ENCODE measurements around the gene ETNK2. TPM values are rescaled to one million over a fixed set of nuclear protein-coding genes. Genes with fewer than 3 reads are reported as not detected.

ETNK2 gene
- total and polyA plus RNA-seq, 2 of the 13 experiments (the other 11 are each of a cell fraction or from before 2014, with no cell fraction given): 15.5 to 42.8 TPM

DNA sequence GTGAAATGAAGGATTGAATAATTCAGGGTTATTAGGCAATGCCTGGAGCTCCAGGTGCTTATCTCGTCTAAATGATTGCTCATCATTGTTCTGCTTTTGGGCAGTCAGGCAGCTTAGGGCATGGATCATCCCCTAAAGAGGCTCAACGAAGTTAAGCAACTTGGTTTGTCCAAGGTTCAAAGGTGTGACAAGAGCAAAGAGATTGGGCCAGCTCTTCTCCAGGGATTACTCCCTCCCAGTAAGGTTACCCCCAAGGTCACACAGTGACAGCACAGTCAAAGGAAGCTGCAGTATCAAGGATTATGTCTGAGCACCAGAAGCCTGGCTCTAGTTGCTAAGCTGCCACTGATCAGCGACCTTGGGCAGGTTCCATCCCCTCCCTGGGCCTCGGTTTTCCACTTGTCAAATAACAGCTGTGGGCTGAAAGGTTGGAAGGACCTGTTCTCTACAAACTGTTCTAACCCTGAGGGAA is 6.8 kb downstream of the ETNK2 start (continued):
- TF ChIP-seq ZNF496 (CRISPR knock-in tag; IDR thresholded peaks at IDR 0.05; ENCODE audit: insufficient replicate concordance) (no peak), HHEX (CRISPR knock-in tag; IDR thresholded peaks at IDR 0.05) (no peak), HNRNPH1 (optimal IDR thresholded peaks at IDR 0.05; ENCODE audit: low read depth, low read length) (no peak), AHR (CRISPR knock-in tag; IDR thresholded peaks at IDR 0.05) (no peak; the same call in 1 of the 2 replicates), MYNN (CRISPR knock-in tag; IDR thresholded peaks at IDR 0.05; ENCODE audit: low read depth) (no peak), ZFAT (CRISPR knock-in tag; conservative IDR thresholded peaks at IDR 0.05) (no peak), SALL1 (CRISPR knock-in tag; IDR thresholded peaks at IDR 0.05) (peak; percentile 88), ZBTB38 (CRISPR knock-in tag; IDR thresholded peaks at IDR 0.05) (no peak), ZNF451 (CRISPR knock-in tag; IDR thresholded peaks at IDR 0.05) (no peak), HOXD1 (CRISPR knock-in tag; IDR thresholded peaks at IDR 0.05) (no peak), FOXA1 (IDR thresholded peaks at IDR 0.05) (no peak), FOXA1 (CRISPR knock-in tag; IDR thresholded peaks at IDR 0.05) (peak; percentile 36), ZNF567 (CRISPR knock-in tag; IDR thresholded peaks at IDR 0.05; ENCODE audit: borderline replicate concordance) (no peak), CHD2 (IDR thresholded peaks at IDR 0.05; ENCODE audit: low read depth, low read length) (no peak), MXD3 (CRISPR knock-in tag; IDR thresholded peaks at IDR 0.05) (no peak), ZNF652 (CRISPR knock-in tag; IDR thresholded peaks at IDR 0.05; ENCODE audit: borderline replicate concordance, low read depth) (no peak)
- TF ChIP-seq, protein P1, sequence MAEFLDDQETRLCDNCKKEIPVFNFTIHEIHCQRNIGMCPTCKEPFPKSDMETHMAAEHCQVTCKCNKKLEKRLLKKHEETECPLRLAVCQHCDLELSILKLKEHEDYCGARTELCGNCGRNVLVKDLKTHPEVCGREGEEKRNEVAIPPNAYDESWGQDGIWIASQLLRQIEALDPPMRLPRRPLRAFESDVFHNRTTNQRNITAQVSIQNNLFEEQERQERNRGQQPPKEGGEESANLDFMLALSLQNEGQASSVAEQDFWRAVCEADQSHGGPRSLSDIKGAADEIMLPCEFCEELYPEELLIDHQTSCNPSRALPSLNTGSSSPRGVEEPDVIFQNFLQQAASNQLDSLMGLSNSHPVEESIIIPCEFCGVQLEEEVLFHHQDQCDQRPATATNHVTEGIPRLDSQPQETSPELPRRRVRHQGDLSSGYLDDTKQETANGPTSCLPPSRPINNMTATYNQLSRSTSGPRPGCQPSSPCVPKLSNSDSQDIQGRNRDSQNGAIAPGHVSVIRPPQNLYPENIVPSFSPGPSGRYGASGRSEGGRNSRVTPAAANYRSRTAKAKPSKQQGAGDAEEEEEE (CRISPR knock-in tag; IDR thresholded peaks at IDR 0.05; ENCODE audit: borderline replicate concordance): no peak
- TF ChIP-seq, protein P2, sequence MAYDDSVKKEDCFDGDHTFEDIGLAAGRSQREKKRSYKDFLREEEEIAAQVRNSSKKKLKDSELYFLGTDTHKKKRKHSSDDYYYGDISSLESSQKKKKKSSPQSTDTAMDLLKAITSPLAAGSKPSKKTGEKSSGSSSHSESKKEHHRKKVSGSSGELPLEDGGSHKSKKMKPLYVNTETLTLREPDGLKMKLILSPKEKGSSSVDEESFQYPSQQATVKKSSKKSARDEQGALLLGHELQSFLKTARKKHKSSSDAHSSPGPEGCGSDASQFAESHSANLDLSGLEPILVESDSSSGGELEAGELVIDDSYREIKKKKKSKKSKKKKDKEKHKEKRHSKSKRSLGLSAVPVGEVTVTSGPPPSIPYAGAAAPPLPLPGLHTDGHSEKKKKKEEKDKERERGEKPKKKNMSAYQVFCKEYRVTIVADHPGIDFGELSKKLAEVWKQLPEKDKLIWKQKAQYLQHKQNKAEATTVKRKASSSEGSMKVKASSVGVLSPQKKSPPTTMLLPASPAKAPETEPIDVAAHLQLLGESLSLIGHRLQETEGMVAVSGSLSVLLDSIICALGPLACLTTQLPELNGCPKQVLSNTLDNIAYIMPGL (CRISPR knock-in tag; IDR thresholded peaks at IDR 0.05; ENCODE audit: borderline replicate concordance in 1 of 2, low read depth in 1 of 2): 0 out of 4 replicates have a peak, but pooled peaks have one; percentile 29 to 57
- TF ChIP-seq, protein P3, sequence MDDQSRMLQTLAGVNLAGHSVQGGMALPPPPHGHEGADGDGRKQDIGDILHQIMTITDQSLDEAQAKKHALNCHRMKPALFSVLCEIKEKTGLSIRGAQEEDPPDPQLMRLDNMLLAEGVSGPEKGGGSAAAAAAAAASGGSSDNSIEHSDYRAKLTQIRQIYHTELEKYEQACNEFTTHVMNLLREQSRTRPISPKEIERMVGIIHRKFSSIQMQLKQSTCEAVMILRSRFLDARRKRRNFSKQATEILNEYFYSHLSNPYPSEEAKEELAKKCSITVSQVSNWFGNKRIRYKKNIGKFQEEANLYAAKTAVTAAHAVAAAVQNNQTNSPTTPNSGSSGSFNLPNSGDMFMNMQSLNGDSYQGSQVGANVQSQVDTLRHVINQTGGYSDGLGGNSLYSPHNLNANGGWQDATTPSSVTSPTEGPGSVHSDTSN (CRISPR knock-in tag; IDR thresholded peaks at IDR 0.05; ENCODE audit: borderline replicate concordance): no peak
- TF ChIP-seq, protein P4, sequence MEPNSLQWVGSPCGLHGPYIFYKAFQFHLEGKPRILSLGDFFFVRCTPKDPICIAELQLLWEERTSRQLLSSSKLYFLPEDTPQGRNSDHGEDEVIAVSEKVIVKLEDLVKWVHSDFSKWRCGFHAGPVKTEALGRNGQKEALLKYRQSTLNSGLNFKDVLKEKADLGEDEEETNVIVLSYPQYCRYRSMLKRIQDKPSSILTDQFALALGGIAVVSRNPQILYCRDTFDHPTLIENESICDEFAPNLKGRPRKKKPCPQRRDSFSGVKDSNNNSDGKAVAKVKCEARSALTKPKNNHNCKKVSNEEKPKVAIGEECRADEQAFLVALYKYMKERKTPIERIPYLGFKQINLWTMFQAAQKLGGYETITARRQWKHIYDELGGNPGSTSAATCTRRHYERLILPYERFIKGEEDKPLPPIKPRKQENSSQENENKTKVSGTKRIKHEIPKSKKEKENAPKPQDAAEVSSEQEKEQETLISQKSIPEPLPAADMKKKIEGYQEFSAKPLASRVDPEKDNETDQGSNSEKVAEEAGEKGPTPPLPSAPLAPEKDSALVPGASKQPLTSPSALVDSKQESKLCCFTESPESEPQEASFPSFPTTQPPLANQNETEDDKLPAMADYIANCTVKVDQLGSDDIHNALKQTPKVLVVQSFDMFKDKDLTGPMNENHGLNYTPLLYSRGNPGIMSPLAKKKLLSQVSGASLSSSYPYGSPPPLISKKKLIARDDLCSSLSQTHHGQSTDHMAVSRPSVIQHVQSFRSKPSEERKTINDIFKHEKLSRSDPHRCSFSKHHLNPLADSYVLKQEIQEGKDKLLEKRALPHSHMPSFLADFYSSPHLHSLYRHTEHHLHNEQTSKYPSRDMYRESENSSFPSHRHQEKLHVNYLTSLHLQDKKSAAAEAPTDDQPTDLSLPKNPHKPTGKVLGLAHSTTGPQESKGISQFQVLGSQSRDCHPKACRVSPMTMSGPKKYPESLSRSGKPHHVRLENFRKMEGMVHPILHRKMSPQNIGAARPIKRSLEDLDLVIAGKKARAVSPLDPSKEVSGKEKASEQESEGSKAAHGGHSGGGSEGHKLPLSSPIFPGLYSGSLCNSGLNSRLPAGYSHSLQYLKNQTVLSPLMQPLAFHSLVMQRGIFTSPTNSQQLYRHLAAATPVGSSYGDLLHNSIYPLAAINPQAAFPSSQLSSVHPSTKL (CRISPR knock-in tag; IDR thresholded peaks at IDR 0.05): peak; percentile 90
- TF ChIP-seq, protein P5, sequence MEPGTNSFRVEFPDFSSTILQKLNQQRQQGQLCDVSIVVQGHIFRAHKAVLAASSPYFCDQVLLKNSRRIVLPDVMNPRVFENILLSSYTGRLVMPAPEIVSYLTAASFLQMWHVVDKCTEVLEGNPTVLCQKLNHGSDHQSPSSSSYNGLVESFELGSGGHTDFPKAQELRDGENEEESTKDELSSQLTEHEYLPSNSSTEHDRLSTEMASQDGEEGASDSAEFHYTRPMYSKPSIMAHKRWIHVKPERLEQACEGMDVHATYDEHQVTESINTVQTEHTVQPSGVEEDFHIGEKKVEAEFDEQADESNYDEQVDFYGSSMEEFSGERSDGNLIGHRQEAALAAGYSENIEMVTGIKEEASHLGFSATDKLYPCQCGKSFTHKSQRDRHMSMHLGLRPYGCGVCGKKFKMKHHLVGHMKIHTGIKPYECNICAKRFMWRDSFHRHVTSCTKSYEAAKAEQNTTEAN (CRISPR knock-in tag; conservative IDR thresholded peaks at IDR 0.05): no peak
